ENCODE results near the gene ETFB.
"Not testable (repeated sequence)": the region's sequence is repeated elsewhere in the genome, so short reads cannot be mapped to it uniquely, and the experiment has no call there.

The ETFB gene

GRCh38 chr19:51365965-51366388, at the start of gene ETFB:
TSS of gene ETFB (minus strand) at chr19:51366388. CDS start at chr19:51366326, 62 bp downstream.
- DNase-seq: no peak

GRCh38 chr19:51415187-51415586, 49.0 kb upstream of the ETFB start:
- DNase-seq: no peak

- no peak for DNase-seq
These were observed 45.0 kb upstream of the ETFB start for GRCh38 chr19:51410950-51411748.

GRCh38 chr19:51407511-51408131, 41.4 kb upstream of the ETFB start:
- peak; percentile 60 for DNase-seq

GRCh38 chr19:51402117-51402516, 35.9 kb upstream of the ETFB start:
- DNase-seq: no peak

GRCh38 chr19:51399936-51400335, 33.7 kb upstream of the ETFB start:
- not testable (repeated sequence) for DNase-seq

DNA sequence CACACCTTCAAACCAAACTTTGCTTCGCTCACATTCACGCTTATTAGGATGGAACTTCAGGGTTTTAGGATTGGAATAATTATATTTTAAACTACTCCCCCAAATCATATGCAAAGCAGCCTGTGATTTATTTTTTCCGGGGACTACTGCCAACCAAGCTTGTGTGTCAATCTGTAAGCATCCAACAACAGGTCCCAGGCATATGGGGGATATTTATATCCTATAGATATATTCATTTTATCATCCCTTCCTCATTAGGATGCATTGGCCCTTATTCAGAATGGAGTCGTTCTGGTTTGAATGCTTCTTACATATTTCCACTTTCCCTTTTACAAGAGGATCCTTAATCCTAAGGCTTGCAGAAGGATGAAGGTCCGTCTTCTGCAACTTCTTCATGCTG, 33.0 kb upstream of the ETFB start:
- no peak for DNase-seq

DNA sequence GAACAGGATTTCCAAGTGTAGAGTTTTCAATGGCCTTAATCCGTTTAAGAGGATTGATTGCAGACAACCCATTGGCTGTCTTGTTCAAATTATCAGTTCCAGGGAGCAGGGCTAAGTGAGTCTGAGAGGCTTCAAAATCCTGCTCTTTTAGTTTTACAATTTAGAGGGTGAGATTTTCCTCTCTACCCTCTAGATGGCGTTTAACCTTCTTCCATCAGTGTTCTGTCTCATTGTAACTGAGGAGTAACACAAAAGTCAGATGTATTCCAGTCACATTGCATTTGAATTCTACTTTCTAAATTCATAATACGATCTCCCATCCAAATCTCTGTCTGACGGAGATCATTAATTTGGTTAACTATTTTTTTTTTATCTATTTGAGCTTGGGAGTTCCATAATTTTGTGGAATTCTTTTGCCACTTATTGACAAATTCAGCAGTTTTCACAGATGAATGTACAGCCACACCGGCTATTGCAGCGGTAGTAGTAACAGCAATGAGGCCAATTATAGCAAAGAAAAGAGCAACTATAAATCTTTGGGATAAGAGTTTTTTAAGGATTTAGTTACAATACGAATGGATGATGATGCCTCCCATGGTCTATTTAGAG, 32.0 kb upstream of the ETFB start:
- peak; percentile 41 for DNase-seq

DNA sequence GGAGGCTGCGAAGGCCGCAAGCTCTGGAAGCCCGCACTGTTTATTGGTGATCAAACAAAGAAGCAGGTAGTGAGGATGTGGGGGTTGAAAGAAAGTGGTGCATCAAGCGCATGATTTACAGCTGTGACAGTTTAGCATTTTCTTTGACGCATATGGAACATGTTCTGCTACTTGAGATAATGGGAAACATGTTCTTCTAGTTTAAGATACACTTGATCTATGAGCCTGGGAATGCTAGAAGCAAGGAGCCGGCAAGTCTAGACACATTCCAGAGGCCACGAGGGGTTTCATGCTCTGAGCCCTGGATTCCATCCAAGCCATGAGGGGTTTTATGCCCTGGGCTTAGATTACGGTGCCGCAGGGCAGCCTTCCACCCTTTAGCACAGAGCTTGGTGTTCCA, 31.3 kb upstream of the ETFB start:
- DNase-seq: not testable (repeated sequence)

GRCh38 chr19:51396175-51396574, 30.0 kb upstream of the ETFB start:
- no peak for DNase-seq

GRCh38 chr19:51394050-51394836, 28.1 kb upstream of the ETFB start:
- peak; percentile 98 for DNase-seq

DNA sequence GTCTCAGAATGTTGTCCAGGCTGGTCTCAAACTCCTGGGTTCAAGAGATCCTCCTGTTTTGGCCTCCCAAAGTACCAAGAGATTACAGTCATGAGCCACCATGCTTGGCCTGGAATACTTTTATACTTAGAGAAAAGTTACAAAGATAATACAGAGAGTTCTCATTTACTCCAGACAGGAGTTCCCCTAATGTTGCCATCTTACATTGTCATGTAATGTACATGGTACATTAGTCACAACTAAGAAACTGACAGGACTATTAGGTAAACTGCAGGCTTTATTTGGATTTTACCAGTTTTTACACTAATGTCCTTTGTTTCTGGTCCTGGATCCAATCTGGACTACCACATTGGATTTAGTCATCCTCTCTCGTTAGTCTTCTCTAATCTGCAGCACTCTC, 26.5 kb upstream of the ETFB start:
- no peak for DNase-seq

- no peak for DNase-seq
These were observed 25.0 kb upstream of the ETFB start for GRCh38 chr19:51391073-51391611.

GRCh38 chr19:51389143-51389542, 23.0 kb upstream of the ETFB start:
- DNase-seq: no peak

DNA sequence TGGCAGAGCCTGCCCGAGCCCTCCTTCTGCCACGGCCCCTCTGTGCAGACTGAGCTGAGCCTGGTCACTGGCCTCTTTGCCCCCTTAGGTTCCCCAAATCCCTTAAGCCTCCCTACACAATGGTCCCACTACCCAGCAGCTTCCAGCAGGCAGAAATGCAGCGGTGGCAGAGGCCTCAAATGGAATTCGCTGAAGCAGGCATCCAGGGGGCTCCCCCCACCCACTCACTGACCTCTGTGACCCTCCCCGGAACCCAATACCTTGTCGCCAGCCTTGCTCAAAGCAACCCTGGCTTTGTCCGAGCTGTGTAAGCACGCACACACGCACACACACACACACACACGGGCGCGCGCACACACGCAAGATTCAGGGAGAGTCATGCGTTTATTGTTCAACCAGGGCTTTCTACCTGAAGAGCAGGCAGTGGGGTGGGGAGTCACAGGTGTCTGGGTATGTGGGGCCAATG, 21.8 kb upstream of the ETFB start, which contains the start of gene LIM2:
Gene LIM2 (minus strand): TSS at position 51 of the 466 bp plus-strand sequence. CDS start 531 bp downstream, outside the sequence.
- DNase-seq: no peak

DNA sequence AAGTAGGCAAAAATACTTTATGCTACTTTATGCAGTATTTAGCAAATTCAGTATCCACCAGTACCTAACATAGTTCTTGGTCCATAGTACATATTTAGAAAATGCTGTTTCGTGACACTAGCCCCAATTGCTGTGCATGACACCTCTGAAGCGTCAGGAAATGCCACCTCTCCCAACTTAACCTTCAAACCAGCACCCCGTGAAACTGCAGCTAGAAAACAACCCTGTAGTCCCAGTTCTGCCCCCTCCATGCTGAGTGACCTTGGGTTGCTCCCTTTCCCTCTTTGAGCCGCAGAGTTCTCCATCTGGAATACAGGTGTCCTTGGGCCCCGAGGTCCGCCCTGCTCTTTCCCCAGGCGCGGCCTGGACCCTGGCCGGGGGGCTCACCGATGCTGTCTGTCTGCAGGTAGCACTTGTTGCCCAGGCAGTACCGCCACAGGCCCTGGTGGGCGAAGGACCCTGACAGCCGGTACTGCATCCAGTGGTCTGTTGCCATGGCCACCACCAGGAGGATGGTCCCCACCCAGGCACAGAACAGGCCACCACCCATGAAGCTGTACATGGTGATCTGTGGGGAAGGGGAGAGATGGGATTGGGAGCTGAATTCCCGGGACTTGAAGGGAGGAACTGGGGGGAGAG, 20.8 kb upstream of the ETFB start:
- no peak for DNase-seq

DNA sequence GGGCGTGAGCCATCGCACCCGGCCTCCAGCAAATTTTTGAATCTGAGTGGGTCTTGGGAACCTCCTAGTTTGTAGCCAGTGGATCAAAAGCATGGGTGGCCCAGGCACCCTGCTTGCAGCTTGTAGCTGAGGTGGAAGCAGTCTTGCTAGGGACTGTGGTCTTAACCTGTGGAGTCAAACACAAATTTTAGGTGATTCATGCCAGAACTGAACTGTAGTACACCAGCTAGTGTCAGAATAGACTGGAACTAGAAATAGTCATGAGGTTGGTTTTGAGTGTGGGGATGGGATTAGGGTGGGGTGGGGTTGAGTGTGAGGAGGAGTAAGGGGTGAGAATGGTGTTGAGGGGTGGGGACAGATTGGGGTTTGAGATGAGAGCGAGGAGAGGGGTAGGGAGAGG, 15.8 kb upstream of the ETFB start:
- no peak for DNase-seq

DNA sequence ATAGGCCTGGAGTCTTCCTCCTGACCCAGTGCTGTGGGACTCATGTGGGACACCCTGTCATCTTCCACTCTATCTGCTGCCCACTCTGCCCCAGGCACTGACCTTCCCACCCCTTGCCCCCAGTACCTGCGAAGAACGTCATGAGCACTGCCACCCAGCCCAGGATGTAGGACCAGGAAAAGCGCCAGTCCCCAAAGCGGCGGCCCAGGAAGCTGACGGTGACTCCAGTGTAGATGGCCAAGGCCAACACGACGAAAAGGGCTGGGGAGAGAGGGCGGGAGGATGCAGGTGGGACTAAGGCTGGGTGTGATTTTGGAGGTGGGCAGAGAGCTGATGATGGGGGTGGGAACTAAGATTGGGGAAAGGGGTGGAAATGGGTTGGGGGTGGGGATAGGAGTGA, 14.2 kb upstream of the ETFB start:
- DNase-seq: no peak

DNA sequence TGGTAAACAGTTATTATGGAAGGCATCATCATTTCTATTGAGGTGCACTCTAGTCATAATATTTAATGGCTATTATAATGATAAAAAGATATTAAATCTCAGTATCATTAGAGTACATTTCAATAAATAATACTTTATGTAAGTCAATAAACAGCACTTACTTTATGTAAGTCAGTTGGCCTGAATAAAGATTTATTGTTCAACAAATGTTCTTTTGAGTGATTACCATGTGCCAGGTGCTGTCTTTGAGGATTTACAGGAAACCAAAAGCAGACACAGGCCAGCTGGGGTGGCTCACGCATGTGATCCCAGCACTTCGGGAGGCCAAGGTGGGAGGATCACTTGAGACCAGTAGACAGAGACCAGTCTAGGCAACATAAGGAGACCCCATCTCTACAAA, 11.2 kb upstream of the ETFB start:
- DNase-seq: no peak

DNA sequence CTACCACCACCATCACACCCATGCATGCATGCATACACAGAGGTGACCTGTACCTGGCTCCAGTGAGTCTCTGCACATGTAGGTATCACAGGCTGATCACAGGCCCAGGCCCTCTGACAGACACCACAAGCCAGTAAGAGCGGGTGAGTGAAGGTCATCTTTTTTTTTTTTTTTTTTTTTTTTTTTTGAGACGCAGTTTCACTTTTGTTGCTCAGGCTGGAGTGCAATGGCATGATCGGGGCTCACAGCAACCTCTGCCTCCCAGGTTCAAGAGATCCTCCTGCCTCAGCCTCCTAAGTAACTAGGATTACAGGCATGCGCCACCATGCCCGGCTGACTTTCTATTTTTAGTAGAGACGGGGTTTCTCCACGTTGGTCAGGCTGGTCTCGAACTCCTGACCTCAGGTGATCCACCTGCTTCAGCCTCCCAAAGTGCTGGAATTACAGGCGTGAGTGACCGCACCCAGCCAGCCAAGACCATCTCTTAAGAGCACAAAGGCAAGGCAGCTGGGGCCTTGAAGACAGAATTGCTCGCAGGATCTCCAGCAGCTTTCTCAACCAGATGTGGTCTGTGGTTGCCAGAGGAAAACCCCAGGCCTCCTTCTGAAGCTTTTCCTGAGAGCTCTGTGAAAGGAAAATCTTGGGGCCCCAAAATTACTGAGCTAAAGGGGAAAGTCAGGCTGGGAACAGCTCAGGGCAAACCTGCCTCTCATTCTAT, 9.5 kb upstream of the ETFB start:
- no peak for DNase-seq

Data from RPMI8226 (cell line).